Body of pancreas (tissue), 4 donors: ENCODE data around the gene OSBPL2.

ENCODE experiments used
- CTCF ChIP-seq, 7 experiments: fragments of 450-650 bp in 4 of 7; fragments of 200-600 bp in 3 of 7; sonication (generic) in 3 of 7; IDR thresholded peaks; one replicate each; pipeline ENCODE4 v1.5.1; 2016 to 2019; ENCODE audit warnings: antibody characterized with exemption in 7 of 7
- POLR2A ChIP-seq, 3 donors: fragments of 450-650 bp; IDR thresholded peaks; one replicate each; pipeline ENCODE4 v1.6.1; 2016; ENCODE audit warnings: antibody characterized with exemption in 3 of 3, mild to moderate bottlenecking in 2 of 3

GRCh38 chr20:62344092-62344491, 105.8 kb downstream of the OSBPL2 start:
- TF ChIP-seq CTCF (IDR thresholded peaks at IDR 0.05) = no peak
- TF ChIP-seq POLR2A (IDR thresholded peaks at IDR 0.05) = no peak
